ENCODE data around the gene POLR1A.
A peak's percentile ranks its signal among the peaks of the same experiment; 100 is the strongest.
"Not testable (repeated sequence)": the region's sequence is repeated elsewhere in the genome, so short reads cannot be mapped to it uniquely, and the experiment has no call there.

Gene POLR1A

GRCh38 chr2:85995648-85996529, 109.8 kb downstream of the POLR1A start:
- DNase-seq, result no peak

- DNase-seq, result no peak
These were observed 110.6 kb downstream of the POLR1A start for GRCh38 chr2:85994897-85995647.

GRCh38 chr2:85994421-85994777, 111.3 kb downstream of the POLR1A start:
- DNase-seq, result no peak

GRCh38 chr2:85992611-85993010, 113.1 kb downstream of the POLR1A start:
- no peak for DNase-seq

GRCh38 chr2:85992053-85992452, 113.6 kb downstream of the POLR1A start:
- DNase-seq, result not testable (repeated sequence)

GRCh38 chr2:85990084-85990483, 115.6 kb downstream of the POLR1A start:
- peak; percentile 12 for DNase-seq

GRCh38 chr2:85989288-85989865, 116.3 kb downstream of the POLR1A start:
- no peak for DNase-seq

GRCh38 chr2:85988914-85989270, 116.8 kb downstream of the POLR1A start:
- DNase-seq, result no peak

GRCh38 chr2:85988175-85988913, 117.3 kb downstream of the POLR1A start:
- DNase-seq, result no peak

GRCh38 chr2:85987266-85988174, 118.2 kb downstream of the POLR1A start:
- DNase-seq, result no peak

- no peak for DNase-seq
These were observed 119.6 kb downstream of the POLR1A start for GRCh38 chr2:85986121-85986520.

GRCh38 chr2:85984788-85985187, 120.9 kb downstream of the POLR1A start:
- no peak for DNase-seq

- DNase-seq, result no peak
These were observed 121.9 kb downstream of the POLR1A start for GRCh38 chr2:85983766-85984165.

- DNase-seq, result no peak
These were observed 124.0 kb downstream of the POLR1A start for GRCh38 chr2:85981579-85982247.

- DNase-seq, result no peak
These were observed 126.6 kb downstream of the POLR1A start for GRCh38 chr2:85978883-85979780.

- no peak for DNase-seq
These were observed 129.4 kb downstream of the POLR1A start for GRCh38 chr2:85976106-85976920.

GRCh38 chr2:85975581-85975980, 130.1 kb downstream of the POLR1A start:
- no peak for DNase-seq

GRCh38 chr2:85974390-85974789, 131.3 kb downstream of the POLR1A start:
- no peak for DNase-seq

- DNase-seq, result no peak
These were observed 133.3 kb downstream of the POLR1A start for GRCh38 chr2:85972355-85972754.
